WTC11 (cell line): ENCODE data around the gene CDH3. TPM values are rescaled to one million over a fixed set of nuclear protein-coding genes. Genes with fewer than 3 reads are reported as not detected.

Source experiments
- ATAC-seq: fragments of 200-7000 bp; cut with Tn5 transposase; 2 replicates; pipeline ENCODE4 v1.10.0; 2021; ENCODE audit warnings: mild to moderate bottlenecking, moderate library complexity
- Bru-seq: library from RNA; stranded (reverse); fragments of 400-500 nt; gene quantifications from one replicate; lab custom pipeline; 2021; lab: Mats Ljungman, UMichigan
- CTCF ChIA-PET: fragments of 300-600 bp; sonication (Branson Sonifier 250); formaldehyde crosslinking; loops from one replicate; lab custom pipeline; 2021; ENCODE audit warnings: antibody characterized with exemption; lab: Charles Lee
- POLR2A ChIA-PET: fragments of 350-600 bp; sonication (Branson Sonifier 250); formaldehyde crosslinking; loops from one replicate; lab custom pipeline; 2021; ENCODE audit warnings: antibody characterized with exemption; lab: Charles Lee
- DNase-seq: peaks from one replicate; pipeline ENCODE4 v3.0.0; 2021; ENCODE audit warnings: low spot score
- H3K27ac Mint-ChIP-seq: 2 replicates; pipeline ENCODE4 v1.8.0; 2021; ENCODE audit warnings: mixed read lengths
- H3K27me3 Mint-ChIP-seq: 2 replicates; pipeline ENCODE4 v1.8.0; 2021; ENCODE audit warnings: low read depth, mild to moderate bottlenecking, moderate library complexity, mixed read lengths
- H3K36me3 Mint-ChIP-seq: 2 replicates; pipeline ENCODE4 v1.8.0; 2021; ENCODE audit warnings: mixed read lengths
- H3K4me1 Mint-ChIP-seq: 2 replicates; pipeline ENCODE4 v1.8.0; 2022; ENCODE audit warnings: mixed read lengths
- H3K4me3 Mint-ChIP-seq: 2 replicates; pipeline ENCODE4 v1.8.0; 2021; ENCODE audit warnings: mild to moderate bottlenecking, moderate library complexity, mixed read lengths
- H3K9me3 Mint-ChIP-seq: 2 replicates; pipeline ENCODE4 v1.8.0; 2021; ENCODE audit warnings: mixed read lengths
- ATF3 ChIP-seq: sonication (generic); formaldehyde crosslinking; conservative IDR thresholded peaks from 2 replicates; pipeline ENCODE4 v1.8.1; 2022; ENCODE audit warnings: mild to moderate bottlenecking, missing genetic modification reagents
- ATF6 ChIP-seq: sonication (generic); formaldehyde crosslinking; IDR thresholded peaks from 2 replicates; pipeline ENCODE4 v1.8.1; 2023; ENCODE audit warnings: mild to moderate bottlenecking, missing genetic modification reagents
- E2F1 ChIP-seq: sonication (generic); formaldehyde crosslinking; IDR thresholded peaks from 2 replicates; pipeline ENCODE4 v1.8.0; 2022; ENCODE audit warnings: mild to moderate bottlenecking, missing genetic modification reagents
- EMX1 ChIP-seq: fragments of 250-450 bp; sonication (Bioruptor Pico); IDR thresholded peaks from 2 replicates; pipeline ENCODE4 v1.8.0; 2021; ENCODE audit warnings: mild to moderate bottlenecking
- FOXP1 ChIP-seq: sonication (generic); formaldehyde crosslinking; IDR thresholded peaks from 2 replicates; pipeline ENCODE4 v1.8.0; 2022; ENCODE audit warnings: missing genetic modification reagents, mild to moderate bottlenecking, moderate library complexity, borderline replicate concordance
- FOXP4 ChIP-seq: sonication (generic); formaldehyde crosslinking; IDR thresholded peaks from 2 replicates; pipeline ENCODE4 v1.8.0; 2022; ENCODE audit warnings: mild to moderate bottlenecking, missing genetic modification reagents
- GRHL2 ChIP-seq: fragments of 250-450 bp; sonication (Bioruptor Pico); IDR thresholded peaks from 2 replicates; pipeline ENCODE4 v1.8.0; 2022; ENCODE audit warnings: mild to moderate bottlenecking, moderate library complexity; ENCODE audit not compliant: insufficient replicate concordance, severe bottlenecking
- GTF2I ChIP-seq: fragments of 250-450 bp; sonication (Bioruptor Pico); conservative IDR thresholded peaks from 2 replicates; pipeline ENCODE4 v1.4.0; 2021; ENCODE audit warnings: mild to moderate bottlenecking
- IRF1 ChIP-seq: sonication (generic); formaldehyde crosslinking; IDR thresholded peaks from 2 replicates; pipeline ENCODE4 v1.8.0; 2023; ENCODE audit warnings: missing genetic modification reagents
- JAZF1 ChIP-seq: fragments of 250-450 bp; sonication (Bioruptor Pico); IDR thresholded peaks from 2 replicates; pipeline ENCODE4 v1.9.0; 2021; ENCODE audit warnings: moderate library complexity, mild to moderate bottlenecking, inconsistent platforms
- MAX ChIP-seq: sonication (generic); formaldehyde crosslinking; IDR thresholded peaks from 2 replicates; pipeline ENCODE4 v1.8.0; 2022; ENCODE audit warnings: mild to moderate bottlenecking, missing genetic modification reagents
- MXD4 ChIP-seq: fragments of 250-450 bp; sonication (Bioruptor Pico); IDR thresholded peaks from 2 replicates; pipeline ENCODE4 v1.8.0; 2021; ENCODE audit warnings: mild to moderate bottlenecking, moderate library complexity, borderline replicate concordance
- NFATC4 ChIP-seq: fragments of 250-450 bp; sonication (Bioruptor Pico); IDR thresholded peaks from 2 replicates; pipeline ENCODE4 v1.9.0; 2021; ENCODE audit warnings: mild to moderate bottlenecking
- NFYB ChIP-seq: sonication (generic); formaldehyde crosslinking; conservative IDR thresholded peaks from 2 replicates; pipeline ENCODE4 v1.8.0; 2022; ENCODE audit warnings: low read depth, missing genetic modification reagents
- PREB ChIP-seq: sonication (generic); formaldehyde crosslinking; IDR thresholded peaks from 2 replicates; pipeline ENCODE4 v1.8.1; 2022; ENCODE audit warnings: mild to moderate bottlenecking, missing genetic modification reagents, moderate library complexity, borderline replicate concordance
- RELA ChIP-seq: sonication (generic); formaldehyde crosslinking; IDR thresholded peaks from 2 replicates; pipeline ENCODE4 v1.8.1; 2022; ENCODE audit warnings: missing genetic modification reagents, mild to moderate bottlenecking, borderline replicate concordance
- SMAD3 ChIP-seq: sonication (generic); formaldehyde crosslinking; IDR thresholded peaks from 2 replicates; pipeline ENCODE4 v1.8.0; 2022; ENCODE audit warnings: missing genetic modification reagents, mild to moderate bottlenecking, borderline replicate concordance
- TEAD1 ChIP-seq: sonication (generic); formaldehyde crosslinking; IDR thresholded peaks from 2 replicates; pipeline ENCODE4 v1.8.0; 2022; ENCODE audit warnings: mild to moderate bottlenecking, missing genetic modification reagents
- TP53 ChIP-seq: sonication (generic); formaldehyde crosslinking; IDR thresholded peaks from 2 replicates; pipeline ENCODE4 v1.8.1; 2023; ENCODE audit warnings: mild to moderate bottlenecking, missing genetic modification reagents
- USF2 ChIP-seq: sonication (generic); formaldehyde crosslinking; IDR thresholded peaks from 2 replicates; pipeline ENCODE4 v1.8.1; 2023; ENCODE audit warnings: mild to moderate bottlenecking, missing genetic modification reagents, moderate library complexity
- ZBTB43 ChIP-seq: sonication (generic); formaldehyde crosslinking; IDR thresholded peaks from 2 replicates; pipeline ENCODE4 v1.8.1; 2023; ENCODE audit warnings: mild to moderate bottlenecking, missing genetic modification reagents
- ZMAT4 ChIP-seq: fragments of 250-450 bp; sonication (Bioruptor Pico); IDR thresholded peaks from 2 replicates; pipeline ENCODE4 v1.9.0; 2021; ENCODE audit warnings: mild to moderate bottlenecking
- ZNF219 ChIP-seq: sonication (generic); formaldehyde crosslinking; IDR thresholded peaks from 2 replicates; pipeline ENCODE4 v1.8.0; 2023; ENCODE audit warnings: missing genetic modification reagents, mild to moderate bottlenecking, borderline replicate concordance
- ZNF232 ChIP-seq: sonication (generic); formaldehyde crosslinking; IDR thresholded peaks from 2 replicates; pipeline ENCODE4 v1.8.0; 2022; ENCODE audit warnings: mild to moderate bottlenecking, missing genetic modification reagents
- long read RNA-seq, 3 experiments: library from RNA in 1 of 3; library from capped mRNA in 1 of 3; library from polyadenylated mRNA in 1 of 3; unstranded in 2 of 3; stranded (forward) in 1 of 3; transcript quantifications; one replicate each; pipeline ENCODE4 v2.0.0, GENCODE V29; 2021
- total RNA-seq: library from RNA; stranded (reverse); gene quantifications from 3 replicates; pipeline ENCODE4 v1.2.3, GENCODE V29; 2021

The CDH3 gene
- total RNA-seq = 128 to 142 TPM (median 136 TPM) in 3 replicates
- Bru-seq, nascent RNA = percentile 83 among the genes with signal in this experiment
- long read RNA-seq, experiment 1, full-length matches to known transcripts = 657 of 806 reads
- long read RNA-seq, experiment 1, partial matches to known transcripts = 112 of 806 reads
- long read RNA-seq, experiment 1, other reads (novel, unspliced or antisense) = 37 of 806 reads
- long read RNA-seq, experiment 2, partial matches to known transcripts = 84 of 203 reads
- long read RNA-seq, experiment 2, other reads (novel, unspliced or antisense) = 118 of 203 reads
- long read RNA-seq, experiment 3, full-length matches to known transcripts = 13 of 40 reads
- long read RNA-seq, experiment 3, partial matches to known transcripts = 23 of 40 reads
- long read RNA-seq, experiment 3, other reads (novel, unspliced or antisense) = 4 of 40 reads

- Mint-ChIP-seq H3K4me3 (peak within 1 kb of the TSS; percentile 89), H3K27me3 (peaks cover 25% of the 10 kb centered on the region), H3K27ac (peak within 1 kb of the TSS; percentile 96), H3K9me3 (no peaks in the 10 kb centered on the region), H3K36me3 (peaks cover 4% of the 10 kb centered on the region), H3K4me1 (peaks cover 48% of the 10 kb centered on the region)
- peak; percentile 76 for ATAC-seq
- DNase-seq = peak; percentile 94
- ChIA-PET CTCF (interaction anchor here (0.5 to 5.6 kb wide), 8 partner anchors 9 to 461 kb away, joined by 3 to 61 read pairs (median 5); partner anchors contain the start of gene HAS3), POLR2A (interaction anchor here (0.6 to 1.7 kb wide), 6 partner anchors 9 to 218 kb away, joined by 3 to 13 read pairs (median 4); no protein-coding TSS in a partner anchor)
- TF ChIP-seq GRHL2 (CRISPR knock-in tag) (no peak), EMX1 (CRISPR knock-in tag) (no peak), ZNF219 (no peak), GTF2I (CRISPR knock-in tag) (no peak), TEAD1 (CRISPR knock-in tag) (peak; percentile 69; the same call in 1 of the 2 replicates), FOXP4 (CRISPR knock-in tag) (peak; percentile 77; the same call in 1 of the 2 replicates), RELA (CRISPR knock-in tag) (no peak), NFATC4 (no peak), FOXP1 (CRISPR knock-in tag) (peak; percentile 87), NFYB (peak; percentile 74), ZMAT4 (CRISPR knock-in tag) (no peak), ZNF232 (no peak), E2F1 (CRISPR knock-in tag) (no peak), TP53 (CRISPR knock-in tag) (no peak), MXD4 (no peak), JAZF1 (CRISPR knock-in tag) (no peak), ZBTB43 (peak; percentile 73; the same call in 1 of the 2 replicates), PREB (CRISPR knock-in tag) (no peak), ATF6 (CRISPR knock-in tag) (no peak), SMAD3 (CRISPR knock-in tag) (peak; percentile 8; the same call in 1 of the 2 replicates), MAX (CRISPR knock-in tag) (peak; percentile 75), IRF1 (CRISPR knock-in tag) (no peak), USF2 (CRISPR knock-in tag) (peak; percentile 47; the same call in 1 of the 2 replicates), ATF3 (no peak)
Measured at GRCh38 chr16:68644715-68645493, at the start of gene CDH3. CDH3 (plus strand) TSS chr16:68645310; CDS start chr16:68645380, 70 bp downstream.
